HG03442 (cell line): ENCODE data around the gene PECR.

Source experiments
- ATAC-seq: cut with Tn5 transposase; IDR thresholded peaks from one replicate; pipeline ENCODE4 v1.9.1; 2021; ENCODE audit warnings: mild to moderate bottlenecking, moderate library complexity; ENCODE audit not compliant: unreplicated experiment

PECR gene

DNA sequence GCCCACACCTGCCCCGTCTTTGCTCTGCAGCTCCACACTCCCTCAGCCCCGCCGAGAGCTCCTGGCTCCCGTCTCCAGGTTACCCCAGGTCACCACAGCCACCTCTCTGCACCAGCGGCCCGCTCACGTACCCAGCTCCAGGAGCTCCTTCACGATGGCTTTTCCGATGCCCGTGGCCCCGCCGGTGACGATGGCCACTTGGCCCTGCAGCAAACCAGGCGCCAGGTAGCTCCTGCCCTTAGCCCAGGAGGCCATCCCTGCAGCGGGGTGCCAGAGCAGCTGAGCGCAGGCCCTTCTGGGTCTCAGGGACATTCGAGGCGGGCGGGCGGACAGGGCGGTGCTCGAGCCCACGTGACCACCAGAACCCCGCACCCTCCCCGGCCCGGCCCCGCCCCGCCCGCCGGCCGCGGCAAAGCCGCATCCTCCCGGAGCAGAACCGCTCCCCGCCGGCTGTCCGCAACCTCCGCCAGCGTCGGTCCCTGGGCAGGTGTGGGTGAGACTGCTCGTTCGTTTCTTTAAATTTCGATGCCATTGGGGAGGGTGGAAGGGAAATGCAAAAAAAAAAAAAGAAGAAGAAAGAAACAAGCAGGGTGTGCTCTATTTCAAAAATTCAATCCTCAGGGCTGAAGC, at the start of gene PECR, which contains the start of gene TMEM169:
Gene PECR, minus strand, starts transcription at position 323 of the 630 bp plus-strand sequence. Its CDS starts 68 bp downstream, at position 255.
Gene TMEM169, plus strand, starts transcription at position 433 of the 630 bp plus-strand sequence. CDS start 14,045 bp downstream, outside the sequence.
- ATAC-seq = peak; percentile 87

DNA sequence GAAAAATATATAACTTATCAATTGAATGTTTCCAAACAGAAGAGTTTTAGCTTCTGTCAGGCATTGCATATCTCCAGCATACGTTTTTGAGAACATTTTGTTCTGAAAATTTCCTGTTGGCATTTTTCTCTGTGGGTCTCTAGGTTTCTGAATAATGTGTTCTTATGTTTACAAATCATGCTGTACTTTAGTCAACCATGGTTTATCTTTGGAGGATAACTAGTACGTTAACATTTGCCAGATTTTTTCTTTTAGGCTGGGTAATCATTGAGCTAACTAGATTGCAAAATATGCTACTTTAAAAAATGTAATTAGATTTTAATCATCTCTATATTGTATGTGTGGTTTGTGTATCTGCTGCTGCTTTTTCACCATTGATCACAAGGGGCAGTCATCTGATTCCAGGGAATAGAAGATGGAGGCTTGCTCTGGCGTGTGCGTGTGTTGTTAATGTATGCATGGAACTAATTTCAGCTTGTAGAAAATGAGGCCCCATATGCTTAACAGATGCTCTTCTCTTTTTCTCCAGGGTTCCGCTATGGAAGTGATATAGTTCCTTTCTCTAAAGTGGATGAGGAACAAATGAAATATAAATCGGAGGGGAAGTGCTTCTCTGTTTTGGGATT, 48.9 kb upstream of the PECR start:
- no peak for ATAC-seq

DNA sequence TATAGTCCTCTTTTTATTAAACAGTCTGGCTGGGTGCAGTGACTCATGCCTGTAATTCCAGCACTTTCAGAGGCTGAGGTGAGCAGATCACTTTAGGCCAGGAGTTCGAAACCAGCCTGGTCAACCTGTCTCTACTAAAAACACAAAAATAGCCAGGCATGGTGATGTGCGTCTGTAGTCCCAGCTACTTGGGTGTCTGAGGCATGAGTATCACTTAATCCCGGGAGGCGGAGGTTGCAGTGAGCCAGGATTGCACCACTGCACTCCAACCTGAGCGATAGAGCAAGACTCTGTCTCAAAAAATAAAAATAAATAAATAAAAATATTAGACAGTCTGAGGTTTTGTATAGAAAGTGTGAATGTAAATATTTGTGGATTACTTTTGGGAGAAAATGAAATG, 45.3 kb upstream of the PECR start:
- no peak for ATAC-seq

DNA sequence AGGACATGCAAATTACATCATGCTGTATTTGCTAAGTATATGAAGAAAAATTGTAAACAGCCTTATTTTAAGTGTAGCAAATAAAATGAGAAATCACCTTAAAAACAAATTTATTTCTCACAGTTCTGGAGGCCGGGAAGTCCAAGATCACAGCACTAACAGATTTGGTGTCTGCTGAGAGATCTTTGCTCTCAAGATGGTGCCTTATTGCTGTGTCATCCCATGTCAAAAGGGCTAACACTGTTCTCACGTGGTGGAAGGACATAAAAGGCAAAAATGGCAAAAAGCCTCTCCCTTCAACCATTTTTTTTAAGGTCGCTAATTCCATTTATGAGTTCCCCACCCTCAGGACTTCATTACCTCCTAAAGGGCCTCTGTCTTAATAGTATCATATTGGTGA, 39.6 kb upstream of the PECR start:
- no peak for ATAC-seq

DNA sequence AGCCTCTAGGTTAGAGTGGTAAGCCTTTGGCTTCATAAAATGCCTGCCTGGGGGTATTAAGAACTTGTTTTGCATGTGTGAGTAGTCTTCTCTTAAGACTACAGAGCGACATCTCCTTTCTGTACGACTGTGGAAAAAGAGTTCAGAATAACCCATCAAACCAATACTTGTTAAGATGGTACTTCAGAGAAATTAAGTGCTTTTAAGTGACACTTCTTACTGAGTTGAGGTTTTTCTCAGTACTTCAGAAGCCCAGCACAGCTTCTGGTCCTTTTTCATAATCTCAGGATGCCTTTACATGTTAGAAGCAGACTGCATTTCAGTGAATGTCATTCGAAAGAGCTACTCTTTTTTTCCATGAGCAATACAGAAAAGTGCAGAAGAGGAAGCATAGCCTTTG, 38.4 kb upstream of the PECR start:
- ATAC-seq = no peak

DNA sequence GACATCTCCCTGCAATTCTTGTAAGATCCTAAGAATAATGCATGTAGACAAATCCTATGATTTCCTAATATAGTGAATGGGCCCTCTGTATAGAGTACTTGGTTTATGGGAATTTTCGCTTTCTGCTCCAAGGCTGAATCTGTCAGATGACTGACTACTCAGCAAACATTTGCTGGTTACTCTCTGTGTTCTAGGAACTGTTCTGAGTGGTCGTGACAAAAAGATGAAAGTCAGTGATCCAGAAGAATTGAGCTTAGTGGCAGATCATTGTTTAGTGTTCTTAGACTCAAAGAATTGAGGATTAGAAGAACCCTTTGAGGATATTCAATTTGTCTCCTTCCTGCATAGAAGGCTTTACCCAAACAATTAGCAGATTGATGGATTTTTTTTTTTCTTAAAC, 37.5 kb upstream of the PECR start:
- ATAC-seq = no peak

DNA sequence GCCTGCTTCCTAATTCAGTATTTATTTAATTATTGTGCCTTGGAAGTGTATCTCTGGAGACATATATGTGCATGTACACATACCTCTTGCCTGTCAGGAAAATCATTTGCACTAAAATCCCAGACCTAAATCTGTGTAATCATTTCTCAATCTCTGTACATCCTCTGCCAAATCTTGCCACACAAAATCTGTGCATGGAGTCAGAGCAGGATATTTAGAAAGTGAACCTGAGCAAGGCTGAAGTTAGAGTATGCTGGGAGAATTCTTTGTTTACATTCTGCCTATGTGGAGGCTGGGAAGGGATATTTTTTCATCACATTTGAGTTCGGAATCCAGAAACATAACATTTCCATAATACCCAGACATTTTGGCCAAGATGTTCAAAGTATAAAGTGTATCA, 36.9 kb upstream of the PECR start:
- no peak for ATAC-seq

DNA sequence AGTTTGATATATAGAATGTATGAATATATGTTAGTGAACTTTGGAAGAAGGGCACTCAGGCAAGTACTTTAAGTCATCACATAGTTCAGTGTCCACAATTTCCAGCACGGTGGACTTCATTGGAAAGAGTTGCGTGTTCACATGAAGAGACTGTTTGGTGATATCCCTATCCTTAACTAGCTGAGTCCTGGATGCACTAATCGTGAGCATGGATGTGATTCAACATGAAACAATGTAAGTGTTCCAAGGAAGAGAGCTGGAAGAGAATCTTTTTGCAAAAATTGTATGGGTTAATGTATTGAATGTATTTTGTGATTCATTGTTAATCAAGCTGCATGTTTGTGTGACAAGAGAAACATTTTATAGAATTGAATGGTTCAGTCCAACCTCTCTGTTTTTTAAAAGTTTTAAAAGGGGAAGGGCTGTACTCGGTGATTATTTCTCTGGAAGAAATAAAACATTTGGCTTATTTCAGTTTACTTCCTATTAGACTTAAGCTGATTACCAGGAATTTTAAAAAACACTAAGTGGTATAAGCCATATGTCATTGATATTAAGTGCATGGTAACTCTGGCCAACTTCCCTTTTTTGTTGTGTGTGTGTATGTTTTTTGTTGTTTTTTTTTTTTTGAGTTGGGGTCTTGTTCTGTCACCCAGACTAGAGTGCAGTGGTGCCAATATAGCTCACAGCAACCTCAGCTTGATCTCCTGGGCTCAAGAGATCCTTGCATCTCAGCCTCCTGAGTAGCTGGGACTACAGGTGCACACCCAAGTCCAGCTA, 36.1 kb upstream of the PECR start:
- no peak for ATAC-seq

DNA sequence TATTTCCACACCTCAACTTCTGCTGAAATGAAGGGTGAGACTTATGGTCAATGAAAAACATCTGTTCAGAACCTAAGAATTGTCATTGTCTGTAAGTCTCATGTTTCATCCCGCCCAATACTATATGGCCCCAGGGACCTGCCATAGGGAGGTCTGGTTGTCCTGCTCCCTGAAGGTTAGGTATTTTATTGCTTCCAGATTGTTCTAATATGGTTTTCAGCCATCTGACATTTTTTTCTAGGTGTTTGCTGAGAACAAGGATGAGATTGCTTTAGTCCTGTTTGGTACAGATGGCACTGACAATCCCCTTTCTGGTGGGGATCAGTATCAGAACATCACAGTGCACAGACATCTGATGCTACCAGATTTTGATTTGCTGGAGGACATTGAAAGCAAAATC, 34.8 kb upstream of the PECR start:
- no peak for ATAC-seq

DNA sequence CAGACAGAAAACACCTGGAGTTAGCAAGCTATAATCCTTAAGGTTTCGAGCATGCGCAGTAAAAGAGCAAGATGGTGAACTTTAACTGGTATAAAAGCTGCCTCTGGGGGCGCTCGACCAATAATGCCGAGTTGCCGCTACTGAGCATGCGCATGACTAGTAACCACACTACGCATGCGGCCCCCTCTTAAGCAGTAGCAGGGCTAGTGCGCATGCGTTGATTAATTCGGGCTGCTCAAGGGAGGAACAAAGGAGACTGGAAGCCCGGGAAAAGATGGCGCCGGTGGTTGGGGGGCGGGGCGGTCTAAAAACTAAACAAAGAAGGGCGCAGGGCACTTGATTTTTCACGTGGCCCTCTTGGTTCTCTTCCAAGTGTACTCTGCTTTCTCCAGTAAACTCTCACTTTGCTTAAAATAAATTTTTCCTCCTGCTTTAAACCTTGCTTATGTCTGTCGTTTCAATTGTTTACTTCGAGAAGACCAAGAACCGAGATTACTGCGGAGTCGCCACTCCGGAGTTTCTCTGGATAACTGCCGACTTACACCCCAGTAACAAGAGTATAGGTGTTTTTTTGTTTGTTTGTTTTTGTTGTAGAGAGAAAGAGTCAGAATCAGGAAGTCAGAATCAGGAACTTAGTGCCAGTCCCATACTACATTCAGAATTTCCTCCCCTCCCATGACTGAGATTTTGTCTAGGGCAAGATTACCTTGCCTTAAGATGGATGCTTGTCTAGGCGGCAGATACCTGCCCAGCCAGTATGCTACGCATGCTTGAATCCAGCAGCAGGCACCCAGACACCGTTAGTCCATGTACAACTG, 33.3 kb upstream of the PECR start:
- peak; percentile 44 for ATAC-seq

DNA sequence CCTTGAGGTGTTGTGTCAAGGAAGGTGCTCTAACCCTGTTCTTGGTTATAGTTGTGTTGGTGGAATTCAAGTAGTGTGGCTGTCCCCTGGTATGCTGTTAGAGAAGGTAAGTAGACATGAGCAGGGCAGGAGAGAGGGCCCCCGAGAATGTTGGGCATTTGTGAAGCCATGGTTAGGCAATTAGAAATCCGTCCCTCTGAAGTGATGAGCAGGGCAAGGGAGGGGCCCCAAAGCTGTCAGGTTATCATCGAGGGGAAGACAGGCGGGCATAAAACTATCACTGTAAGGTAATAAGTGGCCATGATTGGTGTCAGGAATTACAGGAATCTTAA, 32.7 kb upstream of the PECR start:
- ATAC-seq = peak; percentile 0

DNA sequence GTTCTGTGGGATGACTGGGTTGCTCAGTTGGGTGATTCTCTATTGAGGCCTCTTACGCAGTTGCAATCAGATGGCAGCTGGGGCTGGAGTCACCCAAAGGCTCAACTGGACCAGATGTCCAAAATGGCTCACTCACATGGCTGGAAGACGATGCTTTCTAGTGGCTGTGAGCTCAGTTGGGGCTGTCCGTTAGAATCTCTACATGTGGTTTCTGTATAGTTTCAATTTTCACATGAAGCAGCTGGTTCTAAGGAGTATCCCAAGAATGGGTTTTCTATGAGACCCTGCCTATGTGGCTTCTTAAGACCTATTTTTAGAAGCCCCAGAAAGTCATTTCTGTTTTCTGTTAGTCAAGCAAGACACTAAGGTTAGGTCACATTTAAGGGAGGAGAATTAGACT, 32.0 kb upstream of the PECR start:
- ATAC-seq = peak; percentile 75

DNA sequence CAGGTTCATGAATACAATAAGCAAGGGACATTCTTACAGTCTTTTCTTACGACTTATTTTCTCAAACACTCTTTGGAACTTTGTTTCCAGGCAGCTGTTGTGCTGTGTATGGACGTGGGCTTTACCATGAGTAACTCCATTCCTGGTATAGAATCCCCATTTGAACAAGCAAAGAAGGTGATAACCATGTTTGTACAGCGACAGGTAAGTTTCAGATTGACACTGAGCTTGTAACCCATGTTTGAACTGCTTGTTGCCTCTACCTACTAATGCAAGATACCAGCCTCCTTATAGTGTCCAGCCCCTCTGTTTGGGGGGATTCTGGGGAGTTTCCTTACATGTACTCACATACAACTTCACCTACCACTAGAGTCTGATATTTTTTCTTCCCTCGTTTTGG, 31.3 kb upstream of the PECR start:
- ATAC-seq = no peak

DNA sequence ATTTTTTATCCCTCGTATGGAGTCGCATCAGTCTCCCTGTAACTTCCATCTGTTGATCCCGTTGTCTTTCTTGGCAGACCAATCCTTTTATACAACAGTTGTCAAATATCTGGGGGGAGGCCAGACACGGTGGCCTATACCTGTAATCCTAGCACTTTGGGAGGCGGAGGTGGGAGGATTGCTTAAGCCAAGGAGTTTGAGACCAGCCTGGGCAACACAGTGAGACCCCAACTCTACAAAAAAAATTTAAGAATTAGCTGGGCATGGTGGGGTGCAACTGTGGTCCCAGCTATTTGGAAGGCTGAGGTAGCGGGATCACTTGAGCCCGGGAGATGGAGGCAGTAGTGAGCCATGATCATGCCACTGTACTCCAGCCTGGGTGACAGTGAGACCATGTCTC, 29.5 kb upstream of the PECR start:
- no peak for ATAC-seq

DNA sequence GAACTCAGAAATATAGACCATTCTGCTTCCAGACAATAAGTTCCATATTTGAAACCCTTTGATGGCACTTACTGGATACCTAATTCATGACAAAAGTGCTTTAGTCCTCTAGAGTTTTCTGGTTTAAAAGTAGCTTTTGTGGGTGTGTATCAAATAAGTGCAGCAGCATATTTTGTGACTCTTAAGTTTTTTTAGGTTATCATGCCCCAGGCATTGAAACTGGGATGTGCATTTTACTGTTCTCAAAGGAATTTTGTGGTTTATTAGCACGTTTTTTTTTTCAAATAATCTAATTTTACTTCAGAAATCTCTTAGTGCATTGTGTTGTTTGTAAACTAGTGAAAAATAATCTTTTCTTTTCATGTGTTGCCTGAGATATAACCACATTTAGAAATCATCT, 29.0 kb upstream of the PECR start:
- no peak for ATAC-seq

DNA sequence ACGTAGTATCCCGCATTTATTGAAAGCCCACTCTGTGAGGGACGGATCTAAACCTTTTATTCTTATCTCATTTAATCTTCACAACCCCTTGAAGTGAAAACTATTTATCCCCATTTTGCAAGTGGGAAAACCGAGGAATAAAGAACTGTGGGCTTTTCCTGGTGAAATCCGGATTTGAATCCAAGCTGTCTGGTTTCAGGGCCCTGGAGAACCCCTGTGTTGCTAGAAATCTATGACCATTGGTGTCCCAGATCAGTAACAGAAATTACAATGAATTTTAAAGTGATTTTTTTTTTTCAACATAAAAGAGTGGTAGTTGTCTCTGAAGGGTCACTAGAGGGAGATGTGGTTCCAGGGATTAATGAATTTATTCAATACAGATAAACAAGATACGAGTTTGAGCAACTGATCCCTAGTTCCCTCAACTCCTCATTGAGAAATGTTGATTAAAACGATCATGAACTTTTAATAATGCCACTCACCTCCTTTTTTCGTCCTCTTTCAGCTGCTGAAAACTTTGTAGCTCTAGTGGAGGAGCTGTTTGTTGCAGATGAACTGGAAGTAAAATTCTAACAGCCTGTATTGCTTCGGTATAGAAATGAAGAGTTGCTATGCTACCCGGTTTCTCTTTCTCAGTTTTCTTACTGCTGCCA, 28.5 kb upstream of the PECR start:
- no peak for ATAC-seq

DNA sequence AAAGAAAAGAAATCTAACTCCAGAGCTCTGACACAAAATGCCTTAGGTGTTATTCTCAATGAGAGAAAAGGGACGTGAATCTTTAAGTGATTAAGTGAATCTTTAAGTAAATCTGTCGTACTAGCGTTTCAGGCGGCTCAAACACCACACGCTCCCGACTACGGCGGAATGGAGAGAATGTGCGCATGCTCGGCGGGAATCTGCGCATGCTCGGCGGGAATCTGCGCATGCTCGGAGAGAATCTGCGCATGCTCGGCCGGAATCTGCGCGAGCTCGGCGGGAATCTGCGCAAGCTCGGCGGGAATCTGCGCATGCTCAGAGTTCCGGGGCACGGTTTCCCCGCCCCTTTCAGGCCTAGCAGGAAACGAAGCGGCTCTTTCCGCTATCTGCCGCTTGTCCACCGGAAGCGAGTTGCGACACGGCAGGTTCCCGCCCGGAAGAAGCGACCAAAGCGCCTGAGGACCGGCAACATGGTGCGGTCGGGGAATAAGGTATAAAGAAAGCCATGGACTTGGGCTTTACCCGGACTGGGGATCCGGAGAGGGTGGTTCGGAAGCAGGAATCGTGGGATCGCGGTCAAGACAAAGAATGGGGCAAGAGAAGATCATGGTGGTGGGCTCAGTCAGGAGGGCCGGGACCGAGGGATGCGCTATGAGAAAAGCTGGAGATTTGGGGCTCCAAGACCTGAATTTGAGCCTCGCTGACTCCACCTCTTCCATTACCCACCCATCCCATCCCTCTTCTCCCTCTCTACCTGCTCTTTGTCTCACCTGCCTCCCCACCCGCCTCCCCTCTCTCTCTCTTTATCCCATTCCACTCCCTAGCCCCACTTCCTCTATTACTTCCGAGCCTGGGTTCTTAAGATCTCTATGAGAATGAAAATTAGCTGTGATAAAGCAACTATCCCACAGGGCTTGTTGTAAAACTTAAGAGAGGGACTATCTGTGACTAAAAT, 27.6 kb upstream of the PECR start, which contains the start of gene XRCC5:
Gene XRCC5, plus strand, starts transcription at position 382 of the 955 bp plus-strand sequence. Its CDS starts 89 bp downstream, at position 471.
- ATAC-seq = peak; percentile 44

DNA sequence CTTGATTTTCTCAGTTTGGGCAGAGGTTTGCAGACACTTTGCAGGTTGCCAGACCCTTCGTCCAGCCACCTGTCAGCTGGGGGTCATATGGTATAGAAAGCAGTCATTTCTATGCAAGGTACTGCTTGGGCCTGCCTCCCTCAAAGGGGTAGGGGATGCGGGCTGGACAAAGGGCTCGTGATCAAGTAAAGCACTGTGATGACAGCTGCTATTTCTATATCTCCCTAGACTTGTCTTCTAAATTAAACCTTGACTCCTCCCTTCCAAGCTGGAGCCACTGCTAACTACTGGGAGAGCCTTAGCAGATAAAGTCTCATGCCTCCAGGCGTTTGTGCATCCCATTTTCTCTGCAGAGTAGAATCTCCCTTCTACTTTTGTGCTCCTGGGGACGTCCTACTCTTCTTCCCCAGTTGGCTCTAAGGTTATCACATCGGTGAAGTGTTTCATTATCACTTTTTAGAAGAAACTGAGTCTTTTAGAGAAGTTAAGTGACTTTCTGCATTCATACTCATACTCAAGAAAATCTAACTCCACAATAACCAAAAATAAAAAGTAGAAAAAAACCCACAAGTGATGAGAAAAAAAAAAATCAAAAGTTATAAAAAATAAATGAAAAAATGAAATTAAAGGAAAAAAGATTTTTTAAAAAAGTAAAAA, 26.8 kb upstream of the PECR start:
- ATAC-seq = no peak

DNA sequence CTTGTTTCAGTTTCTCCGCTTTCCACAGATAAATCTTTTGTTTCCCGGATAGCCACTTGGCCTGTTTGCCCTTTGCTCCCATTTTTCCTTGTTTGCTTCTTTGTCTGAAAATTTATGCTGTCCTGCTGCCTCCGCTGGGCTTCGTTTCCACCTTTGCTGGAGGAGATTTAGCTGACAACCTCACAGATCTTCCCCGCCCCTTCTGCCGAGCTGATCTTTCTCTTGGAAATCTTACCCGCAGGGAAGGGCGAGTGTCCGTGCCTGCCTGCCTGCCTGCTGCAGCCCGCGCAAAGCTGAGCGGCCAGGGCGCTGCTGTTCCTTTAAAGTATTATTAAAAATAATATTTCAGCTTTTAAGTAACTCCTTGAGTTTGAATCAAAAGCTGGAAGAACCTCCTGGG, 26.2 kb upstream of the PECR start:
- ATAC-seq = no peak
